NCI-H1105 treated with DMSO at 0.1 percent for 48 hours (cell line): ENCODE data around the gene SLC16A10.
A peak's percentile ranks its signal among the peaks of the same experiment; 100 is the strongest.
"Not testable (repeated sequence)": the region's sequence is repeated elsewhere in the genome, so short reads cannot be mapped to it uniquely, and the experiment has no call there.

Experiments
- DNase-seq: peaks from one replicate; lab custom pipeline; 2025; lab: John Stamatoyannopoulos, UW

SLC16A10 gene

GRCh38 chr6:111134236-111134869 is 47.0 kb downstream of the SLC16A10 start:
- not testable (repeated sequence) for DNase-seq

DNA sequence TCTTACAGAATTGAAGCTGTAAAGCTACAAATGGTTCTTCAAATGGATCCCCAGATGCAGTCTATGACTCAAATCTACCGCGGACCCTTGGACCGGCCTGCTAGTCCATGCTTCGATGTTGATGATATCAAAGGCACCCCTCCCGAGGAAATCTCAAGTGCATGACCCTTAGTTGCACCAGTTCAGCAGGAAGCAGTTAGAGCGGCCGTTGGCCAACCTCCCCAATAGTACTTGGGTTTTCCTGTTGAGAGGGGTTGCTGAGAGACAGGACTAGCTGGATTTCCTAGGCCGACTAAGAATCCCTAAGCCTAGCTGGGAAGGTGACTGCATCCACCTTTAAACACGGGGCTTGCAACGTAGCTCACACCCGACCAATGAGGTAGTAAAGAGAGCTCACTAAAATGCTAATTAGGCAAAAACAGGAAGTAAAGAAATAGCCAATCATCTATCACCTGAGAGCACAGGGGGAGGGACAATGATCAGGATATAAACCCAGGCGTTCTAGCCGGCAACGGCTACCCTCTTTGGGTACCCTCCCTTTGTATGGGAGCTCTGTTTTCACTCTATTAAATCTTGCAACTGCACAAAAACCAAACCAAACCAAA is 50.3 kb downstream of the SLC16A10 start:
- not testable (repeated sequence) for DNase-seq

- DNase-seq: no peak
These were observed 60.1 kb downstream of the SLC16A10 start for GRCh38 chr6:111147440-111147839.

GRCh38 chr6:111148110-111148509 is 60.8 kb downstream of the SLC16A10 start:
- DNase-seq: no peak

DNA sequence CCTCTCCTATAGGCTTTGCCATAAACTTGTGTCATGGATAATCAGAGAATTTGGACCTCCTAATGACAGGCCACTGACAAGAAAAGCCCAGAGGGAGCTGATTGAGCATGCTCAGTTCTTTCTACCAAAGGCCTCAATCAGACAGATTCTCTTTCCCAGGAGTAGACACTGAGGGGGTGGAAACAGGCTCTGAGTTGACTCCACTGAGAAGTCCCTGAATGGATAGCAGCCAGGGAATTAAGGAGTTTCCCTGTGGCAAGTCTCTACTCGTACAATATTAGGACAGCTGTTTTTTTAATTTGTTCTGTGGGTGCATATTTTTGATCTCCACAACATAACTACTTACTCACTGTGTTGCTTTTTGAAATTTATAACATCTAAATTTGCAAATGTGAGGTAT is 63.3 kb downstream of the SLC16A10 start:
- peak; percentile 65 for DNase-seq

DNA sequence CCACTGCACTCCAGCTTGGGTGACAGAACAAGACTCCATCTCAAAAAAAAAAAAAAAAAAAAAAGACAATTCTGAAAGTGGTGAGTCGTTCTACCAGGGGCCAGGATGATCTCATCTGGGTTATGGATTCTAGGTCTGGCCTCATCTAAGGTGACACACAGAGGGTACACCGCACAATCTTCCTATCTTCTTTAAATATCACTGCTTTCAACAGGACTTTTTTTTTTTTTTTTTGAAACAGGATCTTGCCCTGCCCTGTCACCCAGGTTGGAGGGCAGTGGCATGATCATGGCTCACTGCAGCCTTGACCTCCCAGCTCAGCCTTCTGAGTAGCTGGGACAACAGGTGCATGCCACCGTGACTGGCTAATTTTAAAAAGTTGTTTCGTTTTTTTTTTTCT is 67.7 kb downstream of the SLC16A10 start:
- DNase-seq: no peak

DNA sequence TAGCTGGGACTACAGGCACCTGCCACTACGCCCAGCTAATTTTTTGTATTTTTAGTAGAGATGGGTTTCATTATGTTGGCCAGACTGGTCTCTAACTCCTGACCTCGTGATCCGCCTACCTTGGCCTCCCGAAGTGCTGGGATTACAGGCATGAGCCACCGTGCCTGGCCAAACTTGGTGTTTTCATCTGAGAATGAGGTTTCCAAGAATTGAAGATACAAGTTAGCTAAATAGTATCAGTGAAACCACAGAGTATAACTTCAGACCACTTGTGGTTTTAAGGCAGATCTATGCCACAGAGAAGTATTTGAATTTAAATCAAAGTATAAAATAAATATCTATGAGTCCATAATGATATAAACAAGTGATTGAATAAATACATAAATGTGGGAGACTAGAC is 70.1 kb downstream of the SLC16A10 start:
- no peak for DNase-seq

- DNase-seq: no peak
These were observed 72.3 kb downstream of the SLC16A10 start for GRCh38 chr6:111159633-111160032.

GRCh38 chr6:111161650-111162049 is 74.3 kb downstream of the SLC16A10 start:
- DNase-seq: no peak

GRCh38 chr6:111162504-111162903 is 75.2 kb downstream of the SLC16A10 start:
- no peak for DNase-seq

DNA sequence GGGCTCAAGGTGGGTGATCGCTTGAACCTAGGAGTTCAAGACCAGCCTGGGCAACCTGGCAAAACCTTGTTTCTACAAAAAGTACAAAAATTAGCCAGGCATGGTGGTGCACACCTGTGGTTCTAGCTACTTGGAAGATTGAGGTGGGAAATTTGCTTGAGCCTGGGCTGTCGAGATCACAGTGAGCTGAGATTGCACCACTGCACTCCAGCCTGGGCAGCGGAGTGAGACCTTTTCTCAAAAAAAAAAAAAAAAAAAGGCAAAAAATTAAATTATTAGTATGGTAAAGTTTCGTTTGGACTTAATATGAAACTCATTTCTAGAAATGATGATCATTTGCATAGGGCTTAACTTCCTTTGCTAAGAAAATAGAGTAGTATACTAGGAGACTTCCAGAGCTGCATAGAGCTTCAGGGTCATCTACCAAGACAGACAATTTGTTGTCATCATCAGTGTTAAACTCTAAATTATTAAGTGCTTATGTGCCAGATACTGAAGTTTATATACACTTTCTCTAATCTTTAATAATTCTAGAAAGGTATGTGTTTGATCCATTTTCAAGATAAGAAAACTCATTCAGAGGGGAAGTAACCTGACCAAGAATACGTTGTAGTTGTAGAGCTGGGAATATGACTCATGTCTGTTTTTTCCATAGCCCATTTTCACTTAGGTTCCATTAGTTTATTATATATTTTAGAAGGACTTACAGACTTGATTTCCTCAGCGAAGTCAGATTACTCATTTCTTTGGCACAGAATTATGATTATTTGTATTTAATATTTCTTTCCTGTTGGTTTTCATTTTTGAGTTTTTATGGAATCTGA is 84.5 kb downstream of the SLC16A10 start:
- no peak for DNase-seq

- DNase-seq: no peak
These were observed 85.3 kb downstream of the SLC16A10 start for GRCh38 chr6:111172563-111172962.

DNA sequence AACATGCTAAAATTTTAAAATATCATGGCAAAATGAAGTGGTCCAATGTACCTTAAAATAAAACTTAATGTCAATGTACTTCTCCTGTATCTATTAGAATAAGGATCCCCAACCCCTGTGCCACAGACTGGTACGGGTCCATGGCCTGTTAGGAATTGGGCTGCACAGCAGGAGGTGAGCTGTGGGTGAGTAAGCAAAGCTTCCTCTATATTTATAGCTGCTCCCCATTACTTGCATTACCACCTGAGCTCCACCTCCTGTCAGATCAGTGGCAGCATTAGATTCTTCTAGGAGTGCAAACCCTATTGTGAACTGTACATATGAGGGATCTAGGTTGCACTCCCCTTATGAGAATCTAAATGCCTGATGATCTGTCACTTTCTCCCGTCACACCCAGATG is 86.0 kb downstream of the SLC16A10 start:
- no peak for DNase-seq

DNA sequence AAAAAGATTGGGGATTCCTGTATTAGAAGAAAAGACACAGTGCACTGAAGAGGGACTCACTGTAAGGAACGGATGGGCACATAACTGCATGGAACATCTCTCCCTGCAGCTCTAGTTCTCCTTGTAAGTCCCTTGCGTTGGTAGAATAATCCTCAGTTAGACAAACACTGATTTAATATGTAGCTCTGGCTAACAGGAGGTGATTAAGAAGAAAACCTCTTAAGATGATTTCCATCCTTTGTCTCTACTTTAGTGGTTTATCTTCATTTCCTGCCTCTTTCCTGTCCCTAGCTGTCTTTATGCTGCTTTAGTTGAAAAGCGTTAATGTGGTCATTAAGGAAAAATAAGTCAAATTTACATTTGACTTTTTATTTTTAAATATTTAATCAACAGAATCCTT is 86.6 kb downstream of the SLC16A10 start:
- DNase-seq: no peak

DNA sequence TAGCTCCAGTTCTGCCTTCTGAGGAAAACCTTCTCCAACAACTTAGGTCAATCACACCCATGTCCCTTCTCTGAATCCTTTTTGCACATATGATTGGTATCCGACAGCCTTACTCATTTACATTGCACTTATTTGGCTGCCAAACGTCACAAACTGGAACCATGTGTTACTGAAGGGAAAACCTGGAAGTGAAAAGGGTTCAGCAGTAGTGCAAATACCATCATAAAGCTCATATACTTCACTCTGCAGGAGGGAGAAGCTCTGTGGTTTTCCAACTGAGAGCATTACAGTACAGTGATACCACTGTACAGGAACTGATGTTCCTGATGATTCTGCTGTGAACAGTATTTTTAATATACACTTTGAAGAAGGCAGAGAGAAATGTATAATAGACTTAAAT is 87.8 kb downstream of the SLC16A10 start:
- DNase-seq: no peak

GRCh38 chr6:111176038-111176759 is 88.9 kb downstream of the SLC16A10 start:
- no peak for DNase-seq

DNA sequence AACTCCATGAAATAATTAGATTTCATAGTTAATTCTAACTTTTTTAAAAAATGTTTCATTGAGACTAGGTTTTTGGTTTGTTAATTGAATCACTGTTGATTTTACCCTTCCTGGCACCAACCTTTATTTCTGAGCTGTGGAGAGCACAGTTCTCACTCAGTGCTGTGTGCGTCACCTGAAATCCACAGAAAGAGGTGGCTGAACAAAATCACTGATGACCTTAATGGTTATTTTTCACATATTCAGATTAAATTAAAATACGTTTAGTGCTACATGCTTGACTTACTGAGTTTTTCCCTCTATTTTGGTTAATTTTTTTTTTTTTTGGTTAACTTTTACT is 89.4 kb downstream of the SLC16A10 start:
- DNase-seq: no peak

DNA sequence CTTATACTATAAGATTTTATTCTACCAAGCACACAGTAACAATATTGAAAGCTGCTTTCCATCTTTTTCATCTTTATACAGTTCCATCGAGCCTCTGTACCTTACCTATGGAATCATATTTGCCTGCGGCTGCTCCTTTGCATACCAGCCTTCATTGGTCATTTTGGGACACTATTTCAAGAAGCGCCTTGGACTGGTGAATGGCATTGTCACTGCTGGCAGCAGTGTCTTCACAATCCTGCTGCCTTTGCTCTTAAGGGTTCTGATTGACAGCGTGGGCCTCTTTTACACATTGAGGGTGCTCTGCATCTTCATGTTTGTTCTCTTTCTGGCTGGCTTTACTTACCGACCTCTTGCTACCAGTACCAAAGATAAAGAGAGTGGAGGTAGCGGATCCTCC is 89.8 kb downstream of the SLC16A10 start:
- DNase-seq: no peak

DNA sequence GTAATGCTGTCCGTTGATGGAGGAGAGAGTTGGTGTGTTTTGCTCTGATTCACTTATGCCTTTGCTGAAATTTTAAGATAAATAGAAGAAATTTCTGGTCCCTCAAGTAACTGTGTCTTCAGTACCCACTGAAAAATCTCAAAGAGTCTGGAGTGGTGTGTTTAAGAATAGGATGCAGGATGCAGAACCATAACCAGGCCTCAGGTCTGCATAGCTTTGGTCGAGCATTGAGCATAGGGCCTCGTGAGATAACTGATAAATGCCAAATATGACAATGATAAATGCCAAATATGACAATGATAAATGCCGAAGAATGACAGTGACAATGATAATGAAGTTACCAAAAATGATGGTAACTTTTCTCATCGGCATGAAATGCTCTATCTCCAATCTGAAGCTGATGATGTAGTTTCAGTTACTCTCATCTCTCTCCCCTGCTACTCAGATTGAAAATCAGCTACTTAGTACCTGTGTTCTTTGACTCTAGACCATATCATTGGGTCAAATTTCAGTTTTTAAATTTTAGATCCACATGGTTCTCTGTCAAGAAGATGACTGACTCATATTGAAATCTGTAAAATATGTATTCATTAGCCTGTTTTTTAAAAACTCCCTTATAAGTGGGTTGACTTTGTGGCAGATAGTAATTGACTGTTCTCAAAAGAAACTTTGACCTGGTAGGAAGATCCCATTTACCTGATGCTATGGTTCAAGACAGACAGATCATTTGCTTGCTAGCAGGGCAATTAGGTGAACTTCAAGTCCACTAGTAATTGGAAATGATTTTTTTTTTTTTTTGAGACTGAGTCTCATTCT is 96.6 kb downstream of the SLC16A10 start:
- no peak for DNase-seq

GRCh38 chr6:111184827-111185532 is 97.7 kb downstream of the SLC16A10 start:
- no peak for DNase-seq

GRCh38 chr6:111185954-111186353 is 98.7 kb downstream of the SLC16A10 start:
- no peak for DNase-seq
